Naive thymus-derived CD4-positive, alpha-beta T cell (primary cell): ENCODE data around the gene CSNK2A1. TPM values are rescaled to one million over a fixed set of nuclear protein-coding genes. Genes with fewer than 3 reads are reported as not detected.

Source experiments
- ATAC-seq: fragments of 150-1000 bp; cut with Tn5 transposase; 2 replicates; pipeline ENCODE4 v1.10.0; 2021; ENCODE audit warnings: mild to moderate bottlenecking, moderate library complexity
- CTCF ChIA-PET: fragments of 350-600 bp; sonication (Branson Sonifier 250); formaldehyde crosslinking; loops from one replicate; lab custom pipeline; 2021; ENCODE audit warnings: antibody characterized with exemption; lab: Charles Lee
- POLR2A ChIA-PET: fragments of 350-600 bp; sonication (Branson Sonifier 250); formaldehyde crosslinking; loops from one replicate; lab custom pipeline; 2021; ENCODE audit warnings: antibody characterized with exemption, inconsistent platforms; lab: Charles Lee
- DNase-seq, 9 donors: peaks; one replicate each; pipeline versions ENCODE4 v3.0.0 to v3.0.0-alpha.2; 2020 to 2022; ENCODE audit warnings: mixed read lengths in 1 of 9
- H3K27ac ChIP-seq: one replicate; pipeline ENCODE4 v1.7.0; 2013; ENCODE audit warnings: mild to moderate bottlenecking, low read depth, low read length, moderate library complexity
- H3K27me3 ChIP-seq, 2 donors: one replicate each; pipeline ENCODE4 v1.7.0; 2013; ENCODE audit warnings: low read length in 2 of 2, mild to moderate bottlenecking in 2 of 2, moderate library complexity in 2 of 2; ENCODE audit not compliant: control insufficient read depth in 2 of 2, insufficient read depth in 2 of 2
- H3K36me3 ChIP-seq, 3 experiments: 1 replicate in 2 of 3; 2 replicates in 1 of 3; pipeline ENCODE4 v1.7.0; 2013; ENCODE audit warnings: low read length in 3 of 3, mild to moderate bottlenecking in 3 of 3, moderate library complexity in 1 of 3; ENCODE audit not compliant: insufficient read depth in 3 of 3, control insufficient read depth in 2 of 3
- H3K4me1 ChIP-seq, 2 donors: one replicate each; pipeline ENCODE4 v1.7.0; 2013; ENCODE audit warnings: low read length in 2 of 2, mild to moderate bottlenecking in 2 of 2, moderate library complexity in 1 of 2; ENCODE audit not compliant: control insufficient read depth in 2 of 2, insufficient read depth in 2 of 2
- H3K4me3 ChIP-seq: 2 replicates; pipeline ENCODE4 v1.7.0; 2013; ENCODE audit warnings: mild to moderate bottlenecking, low read length
- H3K9me3 ChIP-seq, 3 experiments: 1 replicate in 2 of 3; 2 replicates in 1 of 3; pipeline ENCODE4 v1.7.0; 2013; ENCODE audit warnings: low read length in 3 of 3; ENCODE audit not compliant: control insufficient read depth in 2 of 3
- H3K27ac Mint-ChIP-seq, 9 donors: one replicate each; pipeline ENCODE4 v1.8.0; 2020 to 2022; ENCODE audit warnings: mixed read lengths in 9 of 9, mild to moderate bottlenecking in 8 of 9, moderate library complexity in 5 of 9, inconsistent platforms in 2 of 9
- H3K27me3 Mint-ChIP-seq, 5 donors: one replicate each; pipeline ENCODE4 v1.8.0; 2021 to 2022; ENCODE audit warnings: mixed read lengths in 5 of 5, mild to moderate bottlenecking in 1 of 5
- H3K36me3 Mint-ChIP-seq, 5 donors: one replicate each; pipeline ENCODE4 v1.8.0; 2020 to 2022; ENCODE audit warnings: mixed read lengths in 5 of 5, mild to moderate bottlenecking in 3 of 5, inconsistent platforms in 1 of 5
- H3K4me1 Mint-ChIP-seq, 7 donors: one replicate each; pipeline ENCODE4 v1.8.0; 2020 to 2022; ENCODE audit warnings: mixed read lengths in 7 of 7, mild to moderate bottlenecking in 3 of 7, inconsistent platforms in 1 of 7
- H3K4me3 Mint-ChIP-seq, 10 donors: one replicate each; pipeline ENCODE4 v1.8.0; 2020 to 2022; ENCODE audit warnings: mild to moderate bottlenecking in 10 of 10, mixed read lengths in 10 of 10, moderate library complexity in 6 of 10, inconsistent platforms in 2 of 10
- H3K9me3 Mint-ChIP-seq, 11 donors: one replicate each; pipeline ENCODE4 v1.8.0; 2020 to 2022; ENCODE audit warnings: mixed read lengths in 11 of 11, mild to moderate bottlenecking in 4 of 11, inconsistent platforms in 1 of 11, moderate library complexity in 1 of 11
- intact Hi-C, 2 donors: fragments of 100-400 bp; cut with micrococcal nuclease; formaldehyde crosslinking; loops; one replicate each; pipeline ENCODE4 v1.15.1; 2023
- polyA plus RNA-seq, 2 donors: library from polyadenylated mRNA; unstranded; fragments of 300-500 nt; fragmentation: Illumina TruSeq; gene quantifications; one replicate each; pipeline ENCODE4 v1.2.3, GENCODE V29; 2021
- total RNA-seq, 6 experiments: library from RNA in 5 of 6; stranded (reverse) in 5 of 6; gene quantifications; 1 replicate in 5 of 6; 2 replicates in 1 of 6; pipeline ENCODE4 v1.2.3 and lab custom pipeline; 2021 to 2026

Gene CSNK2A1
- total and polyA plus RNA-seq, 7 experiments from 2014 or later, result 47.3 to 117 (median 74.5) TPM

- CTCF ChIA-PET, result no interaction called here
- intact Hi-C loops, result no loop called here
Measured at GRCh38 chr20:564192-564591, 20.6 kb upstream of the CSNK2A1 start.

GRCh38 chr20:563187-563586 lies 19.6 kb upstream of the CSNK2A1 start:
- POLR2A ChIA-PET, result no interaction called here
- intact Hi-C loops, result no loop called here
- no peak for DNase-seq

More at GRCh38 chr20:564192-564591, 20.6 kb upstream of the CSNK2A1 start:
- Mint-ChIP-seq H3K4me3 (no peak overlapping the region), H3K36me3 (no peaks in the 10 kb centered on the region), H3K9me3 (no peaks in the 10 kb centered on the region), H3K4me1 (peaks cover 0 to 1% (median 0%) of the 10 kb centered on the region in 7 donors), H3K27ac (no peak overlapping the region), H3K27me3 (peaks cover 19 to 26% (median 25%) of the 10 kb centered on the region in 5 donors)
- no peak overlapping the region for H3K4me3 ChIP-seq
- ATAC-seq, result no peak
- no peaks in the 10 kb centered on the region for H3K27me3 ChIP-seq
- H3K27ac ChIP-seq, result no peak overlapping the region
- POLR2A ChIA-PET, result no interaction called here
- DNase-seq, result no peak
- no peaks in the 10 kb centered on the region for H3K4me1 ChIP-seq
- no peaks in the 10 kb centered on the region for H3K36me3 ChIP-seq
- no peaks in the 10 kb centered on the region for H3K9me3 ChIP-seq

GRCh38 chr20:562232-562897 lies 18.8 kb upstream of the CSNK2A1 start:
- POLR2A ChIA-PET, result no interaction called here
- intact Hi-C loops, result no loop called here
- no peak overlapping the region for H3K4me3 Mint-ChIP-seq
- no peaks in the 10 kb centered on the region for H3K36me3 Mint-ChIP-seq
- H3K9me3 Mint-ChIP-seq, result no peaks in the 10 kb centered on the region
- peaks cover 17 to 19% (median 18%) of the 10 kb centered on the region in 5 donors for H3K27me3 Mint-ChIP-seq
- H3K27ac Mint-ChIP-seq, result no peak overlapping the region
- peaks cover 0 to under 1% (median 0%) of the 10 kb centered on the region in 7 donors for H3K4me1 Mint-ChIP-seq
- CTCF ChIA-PET, result interaction anchor here (1.2 kb wide), 1 partner anchor 51 kb away, joined by 3 read pairs; no protein-coding TSS in a partner anchor
- Histone ChIP-seq H3K27me3 (no peaks in the 10 kb centered on the region), H3K9me3 (no peaks in the 10 kb centered on the region), H3K27ac (no peak overlapping the region), H3K4me1 (no peaks in the 10 kb centered on the region), H3K36me3 (no peaks in the 10 kb centered on the region), H3K4me3 (no peak overlapping the region)
- DNase-seq (no peak), ATAC-seq (no peak)

More at GRCh38 chr20:563187-563586, 19.6 kb upstream of the CSNK2A1 start:
- Histone ChIP-seq H3K27ac (no peak overlapping the region), H3K36me3 (no peaks in the 10 kb centered on the region), H3K27me3 (no peaks in the 10 kb centered on the region), H3K9me3 (no peaks in the 10 kb centered on the region), H3K4me1 (no peaks in the 10 kb centered on the region), H3K4me3 (no peak overlapping the region)
- Mint-ChIP-seq H3K36me3 (no peaks in the 10 kb centered on the region), H3K4me3 (no peak overlapping the region), H3K9me3 (no peaks in the 10 kb centered on the region), H3K27me3 (peaks cover 17 to 21% (median 20%) of the 10 kb centered on the region in 5 donors), H3K4me1 (peaks cover 0 to 1% (median 0%) of the 10 kb centered on the region in 7 donors), H3K27ac (no peak overlapping the region)
- ATAC-seq, result no peak
- CTCF ChIA-PET, result interaction anchor here (1.2 kb wide), 1 partner anchor 52 kb away, joined by 3 read pairs; no protein-coding TSS in a partner anchor

- ChIA-PET POLR2A (no interaction called here), CTCF (interaction anchor here (1.2 kb wide), 1 partner anchor 50 kb away, joined by 3 read pairs; no protein-coding TSS in a partner anchor)
- Histone ChIP-seq H3K4me3 (no peak overlapping the region), H3K9me3 (no peaks in the 10 kb centered on the region), H3K36me3 (no peaks in the 10 kb centered on the region), H3K4me1 (no peaks in the 10 kb centered on the region), H3K27me3 (no peaks in the 10 kb centered on the region), H3K27ac (no peak overlapping the region)
- H3K4me1 Mint-ChIP-seq, result no peaks in the 10 kb centered on the region
- peak; percentile 63 for ATAC-seq
- peak overlapping the region in 1 of 9 donors; percentile 8 for H3K27ac Mint-ChIP-seq
- H3K9me3 Mint-ChIP-seq, result no peaks in the 10 kb centered on the region
- peak in 5 of 9 donors; percentile 5 to 30 (median 17) for DNase-seq
- intact Hi-C loops, result loop anchor here (1.0 to 2.0 kb wide), 4 partner anchors 84 to 178 kb away; no protein-coding TSS in a partner anchor
- H3K36me3 Mint-ChIP-seq, result no peaks in the 10 kb centered on the region
- H3K4me3 Mint-ChIP-seq, result no peak overlapping the region
- peaks cover 11 to 17% (median 15%) of the 10 kb centered on the region in 5 donors for H3K27me3 Mint-ChIP-seq
Measured at GRCh38 chr20:561437-562231, 18.0 kb upstream of the CSNK2A1 start.

GRCh38 chr20:560680-561079 lies 17.1 kb upstream of the CSNK2A1 start:
- DNase-seq, result no peak
- Histone ChIP-seq H3K9me3 (no peaks in the 10 kb centered on the region), H3K4me1 (no peaks in the 10 kb centered on the region), H3K27me3 (no peaks in the 10 kb centered on the region), H3K4me3 (no peak overlapping the region), H3K36me3 (no peaks in the 10 kb centered on the region), H3K27ac (no peak overlapping the region)
- ChIA-PET POLR2A (no interaction called here), CTCF (no interaction called here)
- Mint-ChIP-seq H3K4me1 (no peaks in the 10 kb centered on the region), H3K36me3 (no peaks in the 10 kb centered on the region), H3K4me3 (no peak overlapping the region), H3K27ac (no peak overlapping the region), H3K27me3 (peaks cover 15 to 17% (median 15%) of the 10 kb centered on the region in 5 donors), H3K9me3 (no peaks in the 10 kb centered on the region)
- intact Hi-C loops, result loop anchor here (1.0 to 2.0 kb wide), 4 partner anchors 85 to 179 kb away; no protein-coding TSS in a partner anchor
- ATAC-seq, result no peak

GRCh38 chr20:558117-558516 lies 14.5 kb upstream of the CSNK2A1 start:
- Mint-ChIP-seq H3K9me3 (no peaks in the 10 kb centered on the region), H3K27ac (no peak overlapping the region), H3K4me3 (no peak overlapping the region), H3K27me3 (peaks cover 23 to 33% (median 30%) of the 10 kb centered on the region in 5 donors), H3K36me3 (no peaks in the 10 kb centered on the region), H3K4me1 (no peaks in the 10 kb centered on the region)
- H3K27me3 ChIP-seq, result peaks cover 0 to 3% of the 10 kb centered on the region in 2 donors
- H3K27ac ChIP-seq, result no peak overlapping the region
- no peak overlapping the region for H3K4me3 ChIP-seq
- no peak for DNase-seq
- no peaks in the 10 kb centered on the region for H3K36me3 ChIP-seq
- intact Hi-C loops, result no loop called here
- no peak for ATAC-seq
- POLR2A ChIA-PET, result no interaction called here
- CTCF ChIA-PET, result no interaction called here
- no peaks in the 10 kb centered on the region for H3K9me3 ChIP-seq
- no peaks in the 10 kb centered on the region for H3K4me1 ChIP-seq
